Urinary bladder (tissue), 4 donors: Measurements from ENCODE around the gene SACM1L. TPM values are rescaled to one million over a fixed set of nuclear protein-coding genes. Genes with fewer than 3 reads are reported as not detected.
A peak's percentile ranks its signal among the peaks of the same experiment; 100 is the strongest.

ENCODE experiments used
- DNase-seq: peaks from one replicate; pipeline ENCODE4 v3.0.0-alpha.2; 2015; ENCODE audit errors: extremely low spot score
- H3K27ac ChIP-seq: one replicate; pipeline ENCODE4 v1.5.1; 2013; ENCODE audit warnings: low read depth, mild to moderate bottlenecking, moderate library complexity
- H3K36me3 ChIP-seq: one replicate; pipeline ENCODE4 v1.6.1; 2013; ENCODE audit warnings: mild to moderate bottlenecking, moderate library complexity; ENCODE audit not compliant: insufficient read depth
- H3K4me1 ChIP-seq: one replicate; pipeline ENCODE4 v1.6.1; 2013; ENCODE audit warnings: mild to moderate bottlenecking, moderate library complexity; ENCODE audit not compliant: insufficient read depth
- H3K4me3 ChIP-seq: one replicate; pipeline ENCODE4 v1.5.1; 2013; ENCODE audit warnings: low read depth, low read length
- WGBS: extraction: QIAGEN DNeasy Blood & Tissue Kit; methylation state at CpG from one replicate; pipeline ENCODE4 v1.1.7; 2013; 5-methylcytosine and 5-hydroxymethylcytosine counted together
- polyA plus RNA-seq: library from polyadenylated mRNA; stranded (reverse); fragments of 200-250 nt; gene quantifications from one replicate; pipeline ENCODE4 v1.2.3, GENCODE V29; 2013
- total RNA-seq: library from RNA; depleted of rRNA; stranded (reverse); fragments of >200 nt; gene quantifications from one replicate; pipeline ENCODE4 v1.2.3, GENCODE V29; 2014
- donor health status: healthy with polysubstance abuse.
- donor health status: healthy.

Gene SACM1L
- total and polyA plus RNA-seq, 2 donors, result 23.4 to 77.9 TPM

- H3K4me1 ChIP-seq, result no peaks in the 10 kb centered on the region
- no peak overlapping the region for H3K4me3 ChIP-seq
- no peaks in the 10 kb centered on the region for H3K36me3 ChIP-seq
- peak; percentile 33 for DNase-seq
- 58% methylated on average over 8 of the region's 8 CpGs for WGBS
- no peak overlapping the region for H3K27ac ChIP-seq
These were observed 87.4 kb downstream of the SACM1L start for GRCh38 chr3:45776611-45777010.

- no peak for DNase-seq
- WGBS, result 86% methylated on average over 8 of the region's 8 CpGs
These were observed 88.0 kb downstream of the SACM1L start for GRCh38 chr3:45777111-45777745.

GRCh38 chr3:45777746-45778386, 88.7 kb downstream of the SACM1L start:
- no peaks in the 10 kb centered on the region for H3K36me3 ChIP-seq
- no peak for DNase-seq
- H3K4me3 ChIP-seq, result no peak overlapping the region
- H3K4me1 ChIP-seq, result no peaks in the 10 kb centered on the region
- 88% methylated on average over 11 of the region's 11 CpGs for WGBS
- H3K27ac ChIP-seq, result no peak overlapping the region

More at GRCh38 chr3:45777111-45777745, 88.0 kb downstream of the SACM1L start:
- no peak overlapping the region for H3K27ac ChIP-seq
- H3K4me1 ChIP-seq, result no peaks in the 10 kb centered on the region
- no peak overlapping the region for H3K4me3 ChIP-seq
- H3K36me3 ChIP-seq, result no peaks in the 10 kb centered on the region

- WGBS, result 70% methylated on average over 3 of the region's 3 CpGs
- DNase-seq, result no peak
- Histone ChIP-seq H3K36me3 (no peaks in the 10 kb centered on the region), H3K27ac (no peak overlapping the region), H3K4me3 (no peak overlapping the region), H3K4me1 (no peaks in the 10 kb centered on the region)
These were observed 89.6 kb downstream of the SACM1L start for GRCh38 chr3:45778761-45779201.

- H3K27ac ChIP-seq, result no peak overlapping the region
- H3K4me3 ChIP-seq, result no peak overlapping the region
- no peak for DNase-seq
- no peaks in the 10 kb centered on the region for H3K36me3 ChIP-seq
- no peaks in the 10 kb centered on the region for H3K4me1 ChIP-seq
- WGBS, result 91% methylated on average over 35 of the region's 35 CpGs
These were observed 90.8 kb downstream of the SACM1L start for GRCh38 chr3:45779746-45780735.

GRCh38 chr3:45781271-45781670, 92.1 kb downstream of the SACM1L start:
- Histone ChIP-seq H3K4me1 (no peaks in the 10 kb centered on the region), H3K4me3 (no peak overlapping the region), H3K36me3 (no peaks in the 10 kb centered on the region), H3K27ac (no peak overlapping the region)
- no peak for DNase-seq
- WGBS, result 77% methylated on average over 5 of the region's 5 CpGs

- no peaks in the 10 kb centered on the region for H3K4me1 ChIP-seq
- no peak for DNase-seq
- no peak overlapping the region for H3K27ac ChIP-seq
- H3K4me3 ChIP-seq, result no peak overlapping the region
- 94% methylated on average over 12 of the region's 12 CpGs for WGBS
- no peaks in the 10 kb centered on the region for H3K36me3 ChIP-seq
These were observed 92.6 kb downstream of the SACM1L start for GRCh38 chr3:45781841-45782240.

- WGBS, result 88% methylated on average over 3 of the region's 3 CpGs
- Histone ChIP-seq H3K4me1 (no peaks in the 10 kb centered on the region), H3K4me3 (no peak overlapping the region), H3K27ac (no peak overlapping the region), H3K36me3 (no peaks in the 10 kb centered on the region)
- no peak for DNase-seq
These were observed 93.2 kb downstream of the SACM1L start for GRCh38 chr3:45782381-45782780.

- DNase-seq, result no peak
- H3K4me1 ChIP-seq, result no peaks in the 10 kb centered on the region
- 93% methylated on average over 3 of the region's 3 CpGs for WGBS
- no peak overlapping the region for H3K27ac ChIP-seq
- H3K36me3 ChIP-seq, result no peaks in the 10 kb centered on the region
- H3K4me3 ChIP-seq, result no peak overlapping the region
These were observed 94.5 kb downstream of the SACM1L start for GRCh38 chr3:45783667-45784066.

- H3K4me1 ChIP-seq, result no peaks in the 10 kb centered on the region
- no peak overlapping the region for H3K4me3 ChIP-seq
- H3K27ac ChIP-seq, result no peak overlapping the region
- no peak for DNase-seq
- no peaks in the 10 kb centered on the region for H3K36me3 ChIP-seq
- 82% methylated on average over 3 of the region's 3 CpGs for WGBS
These were observed 96.5 kb downstream of the SACM1L start for GRCh38 chr3:45785605-45786150.

GRCh38 chr3:45786801-45787495, 97.8 kb downstream of the SACM1L start:
- no peaks in the 10 kb centered on the region for H3K36me3 ChIP-seq
- H3K27ac ChIP-seq, result no peak overlapping the region
- 90% methylated on average over 4 of the region's 4 CpGs for WGBS
- H3K4me3 ChIP-seq, result no peak overlapping the region
- no peaks in the 10 kb centered on the region for H3K4me1 ChIP-seq
- DNase-seq, result no peak

GRCh38 chr3:45787551-45787950, 98.4 kb downstream of the SACM1L start:
- WGBS, result 96% methylated on average over 2 of the region's 2 CpGs
- H3K36me3 ChIP-seq, result no peaks in the 10 kb centered on the region
- no peak overlapping the region for H3K27ac ChIP-seq
- DNase-seq, result no peak
- H3K4me1 ChIP-seq, result no peaks in the 10 kb centered on the region
- H3K4me3 ChIP-seq, result no peak overlapping the region

GRCh38 chr3:45789235-45789812, 100.1 kb downstream of the SACM1L start:
- 86% methylated on average over 4 of the region's 4 CpGs for WGBS
- H3K4me3 ChIP-seq, result no peak overlapping the region
- H3K27ac ChIP-seq, result no peak overlapping the region
- no peaks in the 10 kb centered on the region for H3K4me1 ChIP-seq
- H3K36me3 ChIP-seq, result no peaks in the 10 kb centered on the region
- no peak for DNase-seq
